Measurements from ENCODE around the gene TVP23B.
"Not testable (repeated sequence)": the region's sequence is repeated elsewhere in the genome, so short reads cannot be mapped to it uniquely, and the experiment has no call there.

GRCh38 chr17:18753829-18754409 lies 27.1 kb upstream of the TVP23B start:
- TF ChIP-seq CTCF (IDR thresholded peaks at IDR 0.05; ENCODE audit: low read depth, low read length, missing input control); MAX (IDR thresholded peaks at IDR 0.05): not testable (repeated sequence)

All from liver (tissue), 2 donors.